B cell (primary cell): ENCODE results near the gene PTCHD1. TPM values are rescaled to one million over a fixed set of nuclear protein-coding genes. Genes with fewer than 3 reads are reported as not detected.

Source experiments
- ATAC-seq: fragments of 200-7000 bp; cut with Tn5 transposase; one replicate; pipeline ENCODE4 v1.10.0; 2021; ENCODE audit warnings: low read depth, mild to moderate bottlenecking, moderate number of reproducible peaks, moderate library complexity
- CTCF ChIA-PET: fragments of 350-600 bp; sonication (Branson Sonifier 250); formaldehyde crosslinking; loops from one replicate; lab custom pipeline; 2021; ENCODE audit warnings: antibody characterized with exemption, inconsistent platforms; lab: Charles Lee
- POLR2A ChIA-PET: fragments of 350-600 bp; sonication (Branson Sonifier 250); formaldehyde crosslinking; loops from one replicate; lab custom pipeline; 2021; ENCODE audit warnings: antibody characterized with exemption; lab: Charles Lee
- DNase-seq: peaks from one replicate; pipeline ENCODE4 v3.0.0; 2013
- H2AFZ ChIP-seq: 2 replicates; pipeline ENCODE4 v1.6.1; 2012; ENCODE audit warnings: mild to moderate bottlenecking, low read depth, low read length; ENCODE audit not compliant: insufficient read depth, poor library complexity, severe bottlenecking
- H3K27ac ChIP-seq, 2 donors: 1 replicate in 1 of 2; 2 replicates in 1 of 2; pipeline ENCODE4 v1.5.1; 2012 to 2013; ENCODE audit warnings: low read length in 2 of 2, mild to moderate bottlenecking in 2 of 2, moderate library complexity in 1 of 2
- H3K27me3 ChIP-seq, 4 experiments: fragments of 200-600 bp in 1 of 4; sonication (generic) in 1 of 4; replicated peaks in 1 of 4; 1 replicate in 2 of 4; 2 replicates in 2 of 4; pipeline versions ENCODE4 v1.6.1 to v1.7.0; 2013 to 2016; ENCODE audit warnings: low read length in 3 of 4, mild to moderate bottlenecking in 2 of 4, mixed read lengths in 1 of 4, moderate library complexity in 1 of 4; ENCODE audit not compliant: insufficient read depth in 4 of 4, control insufficient read depth in 3 of 4; ENCODE audit errors: control extremely low read depth in 1 of 4
- H3K36me3 ChIP-seq, 2 experiments: replicated peaks in 1 of 2; 1 replicate in 1 of 2; 2 replicates in 1 of 2; pipeline versions ENCODE4 v1.6.1 to v1.7.1; 2013; ENCODE audit warnings: low read length in 1 of 2; ENCODE audit not compliant: insufficient read depth in 2 of 2, control insufficient read depth in 1 of 2; ENCODE audit errors: control extremely low read depth in 1 of 2, extremely low read depth in 1 of 2
- H3K4me1 ChIP-seq, 2 donors: fragments of 200-600 bp in 1 of 2; sonication (generic) in 1 of 2; 1 replicate in 1 of 2; 2 replicates in 1 of 2; pipeline versions ENCODE4 v1.5.1 to v1.6.1; 2013 to 2017; ENCODE audit warnings: low read length in 2 of 2; ENCODE audit not compliant: control insufficient read depth in 2 of 2, insufficient read depth in 2 of 2
- H3K4me2 ChIP-seq: replicated peaks from 2 replicates; pipeline ENCODE3; 2012; ENCODE audit warnings: mild to moderate bottlenecking, low read depth, low read length; ENCODE audit not compliant: poor library complexity, severe bottlenecking
- H3K4me3 ChIP-seq, 5 experiments: fragments of 200-600 bp in 1 of 5; sonication (generic) in 1 of 5; 1 replicate in 3 of 5; 2 replicates in 2 of 5; pipeline versions ENCODE4 v1.5.1 to v1.7.0; 2011 to 2016; ENCODE audit warnings: low read length in 4 of 5, mild to moderate bottlenecking in 4 of 5, low read depth in 2 of 5, control low read depth in 1 of 5, moderate library complexity in 1 of 5; ENCODE audit not compliant: insufficient read depth in 1 of 5; ENCODE audit errors: control extremely low read depth in 1 of 5, extremely low read depth in 1 of 5
- H3K79me2 ChIP-seq: fragments of 200-600 bp; sonication (generic); one replicate; pipeline ENCODE4 v1.6.0; 2016; ENCODE audit warnings: low read length; ENCODE audit not compliant: control insufficient read depth, insufficient read depth
- H3K9ac ChIP-seq: fragments of 200-600 bp; sonication (generic); 2 replicates; pipeline ENCODE4 v1.6.1; 2017; ENCODE audit warnings: mild to moderate bottlenecking, low read length, moderate library complexity
- H3K9me3 ChIP-seq, 3 donors: one replicate each; pipeline versions ENCODE4 v1.6.1 to v1.7.1; 2013; ENCODE audit warnings: low read length in 2 of 3; ENCODE audit not compliant: control insufficient read depth in 2 of 3, insufficient read depth in 1 of 3; ENCODE audit errors: control extremely low read depth in 1 of 3
- H4K20me1 ChIP-seq: 2 replicates; pipeline ENCODE4 v1.6.0; 2012; ENCODE audit warnings: mild to moderate bottlenecking, low read length; ENCODE audit not compliant: insufficient read depth, control insufficient read depth, poor library complexity, severe bottlenecking
- H3K27ac Mint-ChIP-seq: one replicate; pipeline ENCODE4 v1.8.0; 2021; ENCODE audit warnings: mixed read lengths
- H3K27me3 Mint-ChIP-seq: one replicate; pipeline ENCODE4 v1.8.0; 2021; ENCODE audit warnings: mixed read lengths
- H3K4me1 Mint-ChIP-seq: one replicate; pipeline ENCODE4 v1.8.0; 2021; ENCODE audit warnings: mixed read lengths
- H3K4me3 Mint-ChIP-seq: one replicate; pipeline ENCODE4 v1.8.0; 2021; ENCODE audit warnings: mixed read lengths
- H3K9me3 Mint-ChIP-seq: one replicate; pipeline ENCODE4 v1.8.0; 2022; ENCODE audit warnings: mixed read lengths; ENCODE audit not compliant: insufficient read depth
- CTCF ChIP-seq: fragments of 200-600 bp; IDR thresholded peaks from one replicate; pipeline ENCODE4 v1.8.0; 2022; ENCODE audit warnings: antibody characterized with exemption, mild to moderate bottlenecking
- EZH2 ChIP-seq: IDR thresholded peaks from 2 replicates; pipeline ENCODE4 v1.6.1; 2012; ENCODE audit warnings: borderline replicate concordance, low read depth, mild to moderate bottlenecking, moderate library complexity, low read length; ENCODE audit not compliant: insufficient read depth, poor library complexity, severe bottlenecking
- WGBS: methylation state at CpG from one replicate; pipeline ENCODE4 v1.1.5; 2013; ENCODE audit warnings: missing lambda C conversion rate; ENCODE audit not compliant: insufficient coverage; 5-methylcytosine and 5-hydroxymethylcytosine counted together
- intact Hi-C: fragments of 100-400 bp; cut with micrococcal nuclease; formaldehyde crosslinking; loops from one replicate; pipeline ENCODE4 v1.10.0; 2022
- polyA minus RNA-seq: library from RNA; depleted of rRNA, polyadenylated mRNA; stranded (reverse); fragments of >200 nt; gene quantifications from 2 replicates; pipeline ENCODE4 v1.2.3, GENCODE V29; 2012
- polyA plus RNA-seq: library from polyadenylated mRNA; depleted of rRNA; stranded (reverse); fragments of >200 nt; gene quantifications from 2 replicates; pipeline ENCODE4 v1.2.3, GENCODE V29; 2012
- total RNA-seq, 2 donors: library from RNA; stranded (reverse); fragments of 120-200 nt in 1 of 2; gene quantifications; 1 replicate in 1 of 2; 2 replicates in 1 of 2; pipeline versions ENCODE4 v1.2.3 to v1.2.4, GENCODE V29; 2013 to 2022

PTCHD1 gene
- total RNA-seq (not detected in 2 replicates), polyA plus RNA-seq (not detected in 2 replicates), polyA minus RNA-seq (not detected in 2 replicates)
- total RNA-seq (2013), result 0.02 TPM

- ATAC-seq, result no peak
- H3K4me3 ChIP-seq, result peak within 1 kb of the TSS in 1 of 5 experiments; percentile 14
- Mint-ChIP-seq H3K4me1 (peaks cover 14% of the 10 kb centered on the region), H3K27me3 (peaks cover 33% of the 10 kb centered on the region), H3K27ac (no peak within 1 kb of the TSS), H3K4me3 (peak within 1 kb of the TSS; percentile 45), H3K9me3 (no peaks in the 10 kb centered on the region)
- no peak for DNase-seq
- H3K36me3 ChIP-seq, result no peaks in the 10 kb centered on the region
- no peak for TF ChIP-seq EZH2
- no peak for TF ChIP-seq CTCF
- no peak within 1 kb of the TSS for H3K9ac ChIP-seq
- no peaks in the 10 kb centered on the region for H3K9me3 ChIP-seq
- H3K4me1 ChIP-seq, result no peaks in the 10 kb centered on the region
- no peaks in the 10 kb centered on the region for H3K79me2 ChIP-seq
- H3K27ac ChIP-seq, result no peak within 1 kb of the TSS
- H2AFZ ChIP-seq, result no peak within 1 kb of the TSS
- POLR2A ChIA-PET, result no interaction called here
- intact Hi-C loops, result no loop called here
- peaks cover 0 to 11% (median 4%) of the 10 kb centered on the region in 4 experiments for H3K27me3 ChIP-seq
- WGBS, result 2% methylated on average over 33 of the region's 64 CpGs
- no peaks in the 10 kb centered on the region for H4K20me1 ChIP-seq
- peak within 1 kb of the TSS; percentile 37 for H3K4me2 ChIP-seq
- CTCF ChIA-PET, result no interaction called here
Measured at GRCh38 chrX:23334848-23335599, at the start of gene PTCHD1. PTCHD1 (plus strand) TSS chrX:23334849; CDS start chrX:23334876, 27 bp downstream.

- no peak overlapping the region for H3K4me3 ChIP-seq
- H3K9me3 ChIP-seq, result no peaks in the 10 kb centered on the region
- ATAC-seq (no peak), DNase-seq (no peak)
- H3K36me3 ChIP-seq, result no peaks in the 10 kb centered on the region
- ChIA-PET CTCF (no interaction called here), POLR2A (no interaction called here)
- no peak overlapping the region for H3K9ac ChIP-seq
- no peak for TF ChIP-seq EZH2
- no peak for TF ChIP-seq CTCF
- H3K27me3 ChIP-seq, result no peaks in the 10 kb centered on the region
- Mint-ChIP-seq H3K27ac (no peak overlapping the region), H3K27me3 (no peaks in the 10 kb centered on the region), H3K9me3 (no peaks in the 10 kb centered on the region), H3K4me3 (no peak overlapping the region), H3K4me1 (no peaks in the 10 kb centered on the region)
- intact Hi-C loops, result no loop called here
- H2AFZ ChIP-seq, result no peak overlapping the region
- H3K4me2 ChIP-seq, result no peak overlapping the region
- no peaks in the 10 kb centered on the region for H4K20me1 ChIP-seq
- WGBS, result 100% methylated on average over 1 of the region's 5 CpGs
- H3K79me2 ChIP-seq, result no peaks in the 10 kb centered on the region
- H3K4me1 ChIP-seq, result no peaks in the 10 kb centered on the region
- H3K27ac ChIP-seq, result no peak overlapping the region
Measured at GRCh38 chrX:23286731-23287130, 47.9 kb upstream of the PTCHD1 start.
